HCT116 (cell line): ENCODE results near the gene UPF2.

Experiments
- EZH2 ChIP-seq: fragments of 200-600 bp; sonication (generic); IDR thresholded peaks from 2 replicates; pipeline ENCODE4 v1.6.1; 2017; ENCODE audit warnings: antibody characterized with exemption, mixed run types
- EZH2phosphoT487 ChIP-seq: fragments of 200-600 bp; IDR thresholded peaks from 2 replicates; pipeline ENCODE4 v1.6.1; 2018; ENCODE audit warnings: antibody characterized with exemption, borderline replicate concordance
- FOSL1 ChIP-seq: IDR thresholded peaks from 2 replicates; pipeline ENCODE4 v1.6.1; 2012; ENCODE audit warnings: low read depth
- JUND ChIP-seq: IDR thresholded peaks from 2 replicates; pipeline ENCODE4 v1.6.1; 2012
- POLR2A ChIP-seq: IDR thresholded peaks from 2 replicates; pipeline ENCODE4 v1.7.0; 2011; ENCODE audit warnings: borderline replicate concordance; ENCODE audit not compliant: insufficient read depth, insufficient read length; ENCODE audit errors: extremely low read depth
- POLR2AphosphoS5 ChIP-seq: IDR thresholded peaks from 2 replicates; pipeline ENCODE4 v1.6.1; 2011; ENCODE audit warnings: mild to moderate bottlenecking, low read depth, low read length, moderate library complexity
- RAD21 ChIP-seq: IDR thresholded peaks from 2 replicates; pipeline ENCODE4 v1.6.1; 2012; ENCODE audit warnings: low read depth, mild to moderate bottlenecking
- REST ChIP-seq: IDR thresholded peaks from 2 replicates; pipeline ENCODE4 v1.6.1; 2012; ENCODE audit warnings: low read depth
- SP1 ChIP-seq: IDR thresholded peaks from 2 replicates; pipeline ENCODE4 v1.6.1; 2012; ENCODE audit warnings: low read depth
- SRF ChIP-seq: IDR thresholded peaks from 2 replicates; pipeline ENCODE4 v1.6.1; 2012; ENCODE audit warnings: low read depth
- YY1 ChIP-seq: IDR thresholded peaks from 2 replicates; pipeline ENCODE4 v1.6.1; 2011; ENCODE audit warnings: low read length, low read depth, moderate library complexity, mild to moderate bottlenecking; ENCODE audit not compliant: insufficient replicate concordance; ENCODE audit errors: extremely low read depth
- ZNF274 ChIP-seq: fragments of 200-500 bp; sonication (Bioruptor generic); IDR thresholded peaks from 2 replicates; pipeline ENCODE4 v1.6.1; 2014; ENCODE audit warnings: mild to moderate bottlenecking, low read depth, low read length, inconsistent platforms
- TF ChIP-seq, protein P1 (sequence below), 3 experiments: fragments of 200-600 bp in 1 of 3; sonication (generic) in 1 of 3; IDR thresholded peaks in 2 of 3; conservative IDR thresholded peaks in 1 of 3; 2 replicates each; pipeline ENCODE4 v1.5.1; 2012 to 2017; ENCODE audit warnings: low read depth in 2 of 3, low read length in 2 of 3, antibody characterized with exemption in 1 of 3, borderline replicate concordance in 1 of 3, control low read depth in 1 of 3, mild to moderate bottlenecking in 1 of 3, mixed read lengths in 1 of 3, mixed run types in 1 of 3, moderate library complexity in 1 of 3; ENCODE audit not compliant: insufficient read depth in 1 of 3

DNA sequence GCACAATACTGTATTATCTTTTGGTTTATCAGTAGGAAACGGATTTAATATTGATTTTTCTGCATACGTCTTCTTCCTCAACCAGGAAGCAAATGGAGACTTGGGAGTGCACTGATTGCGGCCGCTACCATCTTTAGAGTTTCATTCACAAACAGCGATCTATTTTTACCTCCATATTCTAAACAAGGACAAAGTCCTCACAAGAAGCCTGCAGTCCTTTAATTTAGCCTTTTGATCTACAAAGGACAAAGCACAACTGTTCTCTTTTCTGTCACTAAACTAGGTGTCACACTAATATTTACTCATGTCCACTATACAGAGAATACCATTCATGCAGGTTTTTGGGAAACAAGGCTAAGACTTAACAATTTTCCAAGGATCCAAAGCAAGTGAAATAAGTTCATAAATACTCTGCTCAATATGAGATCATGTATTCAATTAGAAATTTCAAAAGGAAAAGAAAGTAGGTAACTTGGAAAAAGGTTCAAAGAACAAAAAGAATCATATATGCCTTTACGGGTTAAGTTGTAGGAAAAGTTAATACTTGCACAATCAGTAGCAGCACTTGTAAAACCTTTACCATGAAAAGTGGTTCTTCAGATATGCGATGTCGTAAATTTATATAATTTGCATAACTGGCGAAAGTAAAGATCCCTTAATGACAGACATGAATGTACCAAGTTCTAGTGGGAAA lies 92.1 kb downstream of the UPF2 start:
- no peak for TF ChIP-seq EZH2phosphoT487
- no peak for TF ChIP-seq POLR2AphosphoS5
- TF ChIP-seq, protein P1, sequence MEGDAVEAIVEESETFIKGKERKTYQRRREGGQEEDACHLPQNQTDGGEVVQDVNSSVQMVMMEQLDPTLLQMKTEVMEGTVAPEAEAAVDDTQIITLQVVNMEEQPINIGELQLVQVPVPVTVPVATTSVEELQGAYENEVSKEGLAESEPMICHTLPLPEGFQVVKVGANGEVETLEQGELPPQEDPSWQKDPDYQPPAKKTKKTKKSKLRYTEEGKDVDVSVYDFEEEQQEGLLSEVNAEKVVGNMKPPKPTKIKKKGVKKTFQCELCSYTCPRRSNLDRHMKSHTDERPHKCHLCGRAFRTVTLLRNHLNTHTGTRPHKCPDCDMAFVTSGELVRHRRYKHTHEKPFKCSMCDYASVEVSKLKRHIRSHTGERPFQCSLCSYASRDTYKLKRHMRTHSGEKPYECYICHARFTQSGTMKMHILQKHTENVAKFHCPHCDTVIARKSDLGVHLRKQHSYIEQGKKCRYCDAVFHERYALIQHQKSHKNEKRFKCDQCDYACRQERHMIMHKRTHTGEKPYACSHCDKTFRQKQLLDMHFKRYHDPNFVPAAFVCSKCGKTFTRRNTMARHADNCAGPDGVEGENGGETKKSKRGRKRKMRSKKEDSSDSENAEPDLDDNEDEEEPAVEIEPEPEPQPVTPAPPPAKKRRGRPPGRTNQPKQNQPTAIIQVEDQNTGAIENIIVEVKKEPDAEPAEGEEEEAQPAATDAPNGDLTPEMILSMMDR (IDR thresholded peaks at IDR 0.05 in 2 of 3, conservative IDR thresholded peaks at IDR 0.05 in 1 of 3; ENCODE audit: borderline replicate concordance in 1 of 3, insufficient read depth in 1 of 3, low read depth in 2 of 3, low read length in 2 of 3), result no peak
- no peak for TF ChIP-seq YY1
- no peak for TF ChIP-seq POLR2A
- no peak for TF ChIP-seq SP1
- no peak for TF ChIP-seq EZH2
- TF ChIP-seq JUND, result no peak
- TF ChIP-seq SRF, result no peak
- no peak for TF ChIP-seq ZNF274
- TF ChIP-seq REST, result no peak
- no peak for TF ChIP-seq FOSL1
- no peak for TF ChIP-seq RAD21
